Fibroblast of the conjunctiva (primary cell): Measurements from ENCODE around the gene FASTK.

Experiments
- DNase-seq: peaks from one replicate; pipeline ENCODE4 v3.0.0-alpha.2; 2010; ENCODE audit warnings: low read depth

Gene FASTK, protein sequence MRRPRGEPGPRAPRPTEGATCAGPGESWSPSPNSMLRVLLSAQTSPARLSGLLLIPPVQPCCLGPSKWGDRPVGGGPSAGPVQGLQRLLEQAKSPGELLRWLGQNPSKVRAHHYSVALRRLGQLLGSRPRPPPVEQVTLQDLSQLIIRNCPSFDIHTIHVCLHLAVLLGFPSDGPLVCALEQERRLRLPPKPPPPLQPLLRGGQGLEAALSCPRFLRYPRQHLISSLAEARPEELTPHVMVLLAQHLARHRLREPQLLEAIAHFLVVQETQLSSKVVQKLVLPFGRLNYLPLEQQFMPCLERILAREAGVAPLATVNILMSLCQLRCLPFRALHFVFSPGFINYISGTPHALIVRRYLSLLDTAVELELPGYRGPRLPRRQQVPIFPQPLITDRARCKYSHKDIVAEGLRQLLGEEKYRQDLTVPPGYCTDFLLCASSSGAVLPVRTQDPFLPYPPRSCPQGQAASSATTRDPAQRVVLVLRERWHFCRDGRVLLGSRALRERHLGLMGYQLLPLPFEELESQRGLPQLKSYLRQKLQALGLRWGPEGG

GRCh38 chr7:151080522-151081169 lies at the start of gene FASTK:
TSS of gene FASTK (minus strand) at chr7:151080809. CDS start at chr7:151080766, 43 bp downstream.
- DNase-seq = peak; percentile 80

- no peak for DNase-seq
Observed at GRCh38 chr7:151129960-151130591, 49.5 kb upstream of the FASTK start.

GRCh38 chr7:151129117-151129959 lies 48.7 kb upstream of the FASTK start:
- no peak for DNase-seq

- no peak for DNase-seq
Observed at GRCh38 chr7:151128716-151129115, 48.1 kb upstream of the FASTK start.

- no peak for DNase-seq
Observed at GRCh38 chr7:151128144-151128543, 47.5 kb upstream of the FASTK start.

- DNase-seq = no peak
Observed at GRCh38 chr7:151126491-151127137, 46.0 kb upstream of the FASTK start.

GRCh38 chr7:151125846-151126481 lies 45.4 kb upstream of the FASTK start:
- DNase-seq = no peak

GRCh38 chr7:151125470-151125845 lies 44.8 kb upstream of the FASTK start:
- no peak for DNase-seq

DNA sequence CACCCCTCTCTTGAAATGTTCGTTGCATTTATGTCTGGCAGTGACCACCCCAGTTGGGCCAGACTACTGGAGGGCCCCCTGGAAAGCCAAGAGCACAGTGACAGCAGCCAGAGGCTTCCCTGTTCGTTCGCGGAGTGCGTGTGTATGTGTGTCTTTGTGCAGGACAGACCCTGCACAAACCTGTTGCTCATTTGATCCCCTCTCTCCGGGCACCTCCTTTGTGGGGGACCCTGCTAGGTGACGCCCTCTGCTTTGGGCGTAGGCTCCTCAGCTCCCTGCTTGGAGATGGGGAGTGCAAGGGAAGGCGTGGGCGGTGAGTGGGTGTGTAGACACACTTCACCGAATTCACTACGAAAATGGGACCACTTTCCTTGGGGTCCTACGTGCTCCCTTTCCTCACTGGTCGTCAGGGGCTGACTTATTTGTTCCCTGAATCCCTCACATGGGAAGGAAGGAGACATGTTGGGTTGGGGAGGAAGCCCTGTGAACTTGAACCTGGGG lies 44.3 kb upstream of the FASTK start:
- DNase-seq = no peak

- DNase-seq = no peak
Observed at GRCh38 chr7:151124481-151124880, 43.9 kb upstream of the FASTK start.

- peak; percentile 61 for DNase-seq
Observed at GRCh38 chr7:151123822-151124464, 43.3 kb upstream of the FASTK start.

- DNase-seq = no peak
Observed at GRCh38 chr7:151123158-151123821, 42.7 kb upstream of the FASTK start.

DNA sequence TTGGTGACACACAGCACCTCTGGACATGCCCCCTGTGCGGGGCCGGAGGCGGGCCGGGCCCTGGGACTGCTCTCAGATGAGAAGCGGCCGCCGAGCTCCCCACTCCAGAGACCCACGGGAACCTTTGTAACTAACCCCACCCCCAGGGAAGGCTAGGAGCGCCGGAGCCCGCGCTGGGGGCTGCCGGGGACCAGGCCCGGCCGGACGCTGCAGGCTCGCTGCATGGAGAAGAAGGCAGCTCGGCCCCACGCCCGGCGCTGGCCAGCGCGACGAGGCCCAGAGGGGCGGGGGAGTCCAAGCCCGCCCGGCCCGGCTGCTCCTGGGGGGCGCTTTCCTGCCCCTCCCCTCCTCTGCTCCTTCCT lies 42.2 kb upstream of the FASTK start:
- no peak for DNase-seq

GRCh38 chr7:151122276-151122675 lies 41.7 kb upstream of the FASTK start:
- no peak for DNase-seq

DNA sequence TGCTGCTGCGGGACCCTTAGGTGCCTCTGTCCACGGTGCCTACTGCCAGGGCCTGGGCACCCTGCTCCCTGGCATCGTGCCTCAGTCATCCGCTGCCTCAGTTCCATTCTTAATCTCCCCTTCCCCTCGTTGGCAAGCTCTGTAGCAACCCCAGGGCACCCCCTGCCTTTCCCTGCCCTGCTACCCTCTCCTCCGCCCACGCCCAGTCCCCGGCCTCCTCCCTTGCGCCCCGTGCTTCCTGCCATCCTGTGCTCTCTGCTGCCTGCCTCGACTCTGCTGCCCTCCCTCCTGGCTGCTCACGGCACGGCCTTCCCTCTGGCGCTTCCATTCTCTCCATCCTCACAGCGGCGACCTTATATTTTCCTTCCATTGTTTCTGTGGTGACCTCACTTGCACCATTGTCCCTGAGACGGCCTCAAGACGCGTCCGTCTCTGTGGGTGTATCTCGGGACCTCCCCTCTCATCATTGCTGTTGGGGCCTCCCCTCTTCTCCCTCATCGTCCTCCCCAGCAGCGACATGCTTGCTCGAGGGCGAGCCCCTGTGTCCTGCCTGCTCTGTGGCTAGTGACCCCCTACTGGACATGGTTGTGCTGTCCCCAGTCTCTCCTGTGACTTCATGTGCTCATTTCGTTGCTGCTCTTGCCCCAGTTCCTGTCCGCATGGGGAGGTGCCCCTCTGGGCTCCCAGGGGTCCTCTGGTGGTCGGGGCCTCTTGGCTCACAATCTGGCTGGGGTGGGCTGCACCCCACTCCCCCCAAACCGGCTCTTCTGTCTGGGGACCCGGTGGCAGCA lies 41.0 kb upstream of the FASTK start:
- no peak for DNase-seq

DNA sequence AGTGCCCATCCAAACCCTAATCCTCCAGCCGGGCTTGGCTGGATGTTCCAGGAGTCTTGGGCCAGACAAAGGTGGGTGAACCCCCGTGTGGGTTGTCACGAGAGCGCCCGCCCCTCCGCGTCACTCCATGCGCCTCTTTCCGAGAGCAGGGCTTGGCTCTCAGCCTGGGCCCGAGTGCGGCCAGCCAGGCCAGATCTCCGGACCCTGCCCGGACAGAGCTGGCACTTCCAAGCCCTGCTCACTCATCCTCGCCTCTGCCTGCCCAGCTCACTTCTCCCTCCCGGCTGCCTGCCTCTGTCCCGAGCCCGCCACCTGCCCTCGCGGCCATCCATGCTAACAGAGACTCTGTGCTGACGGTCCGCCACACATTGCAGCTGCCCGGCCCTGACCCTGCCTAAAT lies 40.3 kb upstream of the FASTK start:
- no peak for DNase-seq

- no peak for DNase-seq
Observed at GRCh38 chr7:151119902-151120301, 39.3 kb upstream of the FASTK start.

GRCh38 chr7:151119055-151119415 lies 38.4 kb upstream of the FASTK start:
- DNase-seq = no peak
